Fibroblast of lung (primary cell): ENCODE data around the gene MRS2.

ENCODE experiments used
- CTCF ChIP-seq, 2 donors: IDR thresholded peaks in 1 of 2; conservative IDR thresholded peaks in 1 of 2; 1 replicate in 1 of 2; 2 replicates in 1 of 2; pipeline ENCODE4 v1.5.1; 2011 to 2012; ENCODE audit warnings: low read length in 2 of 2, control low read depth in 1 of 2, inconsistent platforms in 1 of 2, low read depth in 1 of 2, mild to moderate bottlenecking in 1 of 2
- EZH2 ChIP-seq: IDR thresholded peaks from 2 replicates; pipeline ENCODE4 v1.5.1; 2012; ENCODE audit warnings: low read length, control low read depth, mild to moderate bottlenecking; ENCODE audit errors: missing control alignments

GRCh38 chr6:24412294-24412693 is 9.6 kb downstream of the MRS2 start:
- TF ChIP-seq EZH2 (no peak), CTCF (conservative IDR thresholded peaks at IDR 0.05 in 1 of 2, IDR thresholded peaks at IDR 0.05 in 1 of 2; ENCODE audit: low read depth in 1 of 2, low read length in 2 of 2) (no peak)
